Ecto neural progenitor cell (in vitro differentiated cells): ENCODE data around the gene COQ3.

Experiments used
- DNase-seq: peaks from one replicate; pipeline ENCODE4 v3.0.0-alpha.2; 2018; ENCODE audit warnings: low spot score

Gene COQ3

GRCh38 chr6:99331531-99331930, 62.5 kb downstream of the COQ3 start:
- DNase-seq: no peak

GRCh38 chr6:99330159-99330558, 63.8 kb downstream of the COQ3 start:
- DNase-seq: no peak

GRCh38 chr6:99324996-99325395, 69.0 kb downstream of the COQ3 start:
- DNase-seq: no peak
